ENCODE measurements around the gene CHERP.

Gene CHERP

GRCh38 chr19:16535381-16535780 is 6.9 kb downstream of the CHERP start:
- Mint-ChIP-seq H3K9me3 (no peaks in the 10 kb centered on the region), H3K36me3 (peaks cover 95% of the 10 kb centered on the region), H3K4me3 (no peak overlapping the region), H3K27ac (no peak overlapping the region), H3K4me1 (peaks cover 40% of the 10 kb centered on the region)
- DNase-seq (ENCODE audit: low spot score in 2 of 2): no peak
- no peak for ATAC-seq

GRCh38 chr19:16532440-16533234 is 9.6 kb downstream of the CHERP start:
- H3K4me1 Mint-ChIP-seq: peaks cover 16% of the 10 kb centered on the region
- ATAC-seq (no peak), DNase-seq (ENCODE audit: low spot score in 2 of 2) (no peak)
- H3K9me3 Mint-ChIP-seq: no peaks in the 10 kb centered on the region
- peaks cover 95% of the 10 kb centered on the region for H3K36me3 Mint-ChIP-seq
- no peak overlapping the region for H3K4me3 Mint-ChIP-seq
- no peak overlapping the region for H3K27ac Mint-ChIP-seq

- Mint-ChIP-seq H3K4me1 (peaks cover 5% of the 10 kb centered on the region), H3K4me3 (no peak overlapping the region), H3K36me3 (peaks cover 95% of the 10 kb centered on the region), H3K9me3 (no peaks in the 10 kb centered on the region), H3K27ac (peak overlapping the region; percentile 81)
- no peak for DNase-seq (ENCODE audit: low spot score in 2 of 2)
- no peak for ATAC-seq
These were observed 10.9 kb downstream of the CHERP start for GRCh38 chr19:16531380-16531669.

- DNase-seq (ENCODE audit: low spot score in 2 of 2): no peak
- H3K4me1 Mint-ChIP-seq: no peaks in the 10 kb centered on the region
- H3K36me3 Mint-ChIP-seq: peaks cover 95% of the 10 kb centered on the region
- H3K27ac Mint-ChIP-seq: peak overlapping the region; percentile 81
- no peak for ATAC-seq
- H3K4me3 Mint-ChIP-seq: no peak overlapping the region
- no peaks in the 10 kb centered on the region for H3K9me3 Mint-ChIP-seq
These were observed 11.5 kb downstream of the CHERP start for GRCh38 chr19:16530540-16531379.

- H3K9me3 Mint-ChIP-seq: no peaks in the 10 kb centered on the region
- peak overlapping the region; percentile 43 for H3K27ac Mint-ChIP-seq
- peaks cover 93% of the 10 kb centered on the region for H3K36me3 Mint-ChIP-seq
- no peak overlapping the region for H3K4me3 Mint-ChIP-seq
- no peaks in the 10 kb centered on the region for H3K4me1 Mint-ChIP-seq
- no peak for ATAC-seq
- DNase-seq (ENCODE audit: low spot score in 2 of 2): no peak
These were observed 12.6 kb downstream of the CHERP start for GRCh38 chr19:16529466-16530144.

DNA sequence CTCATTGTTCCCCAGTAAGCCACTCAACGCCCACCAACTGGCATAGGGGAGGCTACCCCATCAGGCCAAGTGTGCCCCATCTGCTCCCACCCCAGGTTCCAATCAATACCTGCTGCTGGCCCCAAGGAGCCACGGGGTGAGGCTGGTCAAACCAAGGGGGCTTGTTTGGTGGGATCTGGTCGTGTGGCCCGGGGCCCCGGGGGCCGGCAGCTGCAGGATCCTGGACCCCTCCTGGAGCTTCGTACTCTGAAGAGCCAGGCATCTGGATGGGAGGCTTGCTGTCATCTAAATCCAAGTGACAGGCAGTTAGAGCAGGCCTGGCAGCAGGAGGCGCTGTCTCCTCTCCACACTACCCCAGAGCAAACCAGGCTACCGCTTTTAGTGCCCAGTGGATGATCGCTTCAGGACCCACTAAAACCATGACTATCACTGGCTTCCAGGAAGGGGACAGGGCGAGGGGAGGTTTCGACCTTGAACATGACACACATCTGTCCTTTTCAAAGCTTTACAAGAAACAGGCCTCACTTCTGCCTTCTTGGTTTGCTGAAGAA is 14.2 kb downstream of the CHERP start:
- Mint-ChIP-seq H3K9me3 (no peaks in the 10 kb centered on the region), H3K4me3 (no peak overlapping the region), H3K4me1 (no peaks in the 10 kb centered on the region), H3K27ac (peak overlapping the region; percentile 34), H3K36me3 (peaks cover 93% of the 10 kb centered on the region)
- DNase-seq (ENCODE audit: low spot score in 2 of 2) (peak; percentile 25 to 63), ATAC-seq (peak; percentile 78)

- Mint-ChIP-seq H3K4me3 (no peak overlapping the region), H3K27ac (peak overlapping the region; percentile 34), H3K4me1 (no peaks in the 10 kb centered on the region), H3K9me3 (no peaks in the 10 kb centered on the region), H3K36me3 (peaks cover 94% of the 10 kb centered on the region)
- DNase-seq (ENCODE audit: low spot score in 2 of 2) (no peak), ATAC-seq (no peak)
These were observed 14.8 kb downstream of the CHERP start for GRCh38 chr19:16527334-16527935.

DNA sequence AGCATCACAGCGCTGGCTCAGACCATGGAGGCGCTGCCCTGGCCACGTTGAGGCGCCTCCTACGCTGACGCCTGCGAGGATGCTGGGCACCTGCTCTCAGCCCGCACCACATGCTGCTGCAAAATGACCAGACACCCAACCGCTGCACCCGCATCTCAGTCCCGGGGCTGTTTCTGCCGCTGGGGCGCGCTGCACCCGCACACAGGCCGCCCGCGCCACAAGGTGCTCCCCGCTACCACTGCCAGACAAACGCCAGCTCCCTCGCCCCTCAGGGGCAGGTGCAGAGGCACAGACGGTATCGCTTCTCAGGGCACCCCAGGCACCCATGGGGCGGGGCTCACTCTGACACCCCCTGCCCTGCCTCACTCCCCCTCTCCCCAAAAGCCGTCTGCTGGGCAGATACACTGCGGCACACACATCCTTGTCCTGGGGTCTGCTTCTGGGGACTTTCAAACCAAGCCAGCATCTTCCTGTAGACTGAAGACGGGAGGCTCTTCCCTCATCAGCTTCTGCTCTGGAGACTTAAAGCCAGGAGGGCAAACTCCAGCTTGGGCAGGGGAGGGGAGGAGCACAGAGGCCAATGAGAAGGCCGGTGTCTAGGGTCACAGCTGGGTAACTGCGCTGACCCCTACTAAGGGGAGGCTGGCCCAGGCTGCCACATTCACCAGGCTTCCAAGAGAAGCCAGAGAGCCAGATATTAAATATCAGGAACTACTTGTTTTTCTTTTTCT is 16.3 kb downstream of the CHERP start:
- ATAC-seq: no peak
- no peak overlapping the region for H3K27ac Mint-ChIP-seq

DNA sequence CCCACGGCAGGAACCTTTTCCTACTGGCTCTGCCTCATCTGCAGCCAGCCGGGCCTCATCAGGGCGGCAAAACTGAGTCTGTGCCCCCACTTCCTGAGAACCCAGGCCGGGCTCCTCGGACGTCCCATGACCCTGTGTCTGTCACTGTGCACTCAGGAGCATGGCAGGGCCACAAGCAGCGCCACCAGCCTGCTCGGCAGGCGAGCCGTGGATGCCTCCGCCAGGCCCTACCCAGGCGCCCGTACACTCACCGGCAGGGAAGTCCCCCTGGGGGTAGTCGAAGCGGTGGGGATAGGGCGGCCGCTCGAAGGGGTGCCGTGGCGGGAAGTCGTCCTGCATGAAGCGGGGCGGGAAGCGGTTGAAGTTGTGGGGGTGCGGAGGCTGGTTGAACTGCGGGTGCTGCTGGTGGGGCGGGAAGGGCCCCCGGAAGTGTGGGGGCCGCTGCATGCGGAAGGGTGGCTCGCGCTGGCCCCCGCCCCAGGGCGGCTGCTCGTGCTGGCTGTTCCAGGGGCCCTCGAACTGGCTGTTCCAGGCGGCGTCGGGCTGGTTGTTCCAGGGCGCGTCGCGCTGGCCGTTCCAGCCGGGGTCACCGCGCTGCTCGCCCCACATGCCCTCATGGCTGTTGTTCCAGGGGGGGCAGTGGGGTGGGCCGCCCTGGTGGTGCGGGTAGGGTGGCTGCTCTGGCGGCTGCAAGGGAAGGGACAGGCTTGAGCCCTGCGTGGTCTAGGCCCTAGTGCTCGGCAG is 17.1 kb downstream of the CHERP start:
- no peak overlapping the region for H3K4me3 Mint-ChIP-seq

More for the DNA sequence above, 16.3 kb downstream of the CHERP start:
- Mint-ChIP-seq H3K9me3 (no peaks in the 10 kb centered on the region), H3K4me3 (no peak overlapping the region), H3K4me1 (no peaks in the 10 kb centered on the region), H3K36me3 (peaks cover 94% of the 10 kb centered on the region)
- DNase-seq (ENCODE audit: low spot score in 2 of 2): no peak

GRCh38 chr19:16522559-16523377 is 19.5 kb downstream of the CHERP start:
- Mint-ChIP-seq H3K4me3 (no peak overlapping the region), H3K36me3 (peaks cover 98% of the 10 kb centered on the region)
- no peak for DNase-seq (ENCODE audit: low spot score in 2 of 2)

More for the DNA sequence above, 17.1 kb downstream of the CHERP start:
- no peak for ATAC-seq
- peaks cover 98% of the 10 kb centered on the region for H3K36me3 Mint-ChIP-seq
- DNase-seq (ENCODE audit: low spot score in 2 of 2): no peak
- no peak overlapping the region for H3K27ac Mint-ChIP-seq
- H3K4me1 Mint-ChIP-seq: no peaks in the 10 kb centered on the region
- no peaks in the 10 kb centered on the region for H3K9me3 Mint-ChIP-seq

GRCh38 chr19:16521715-16522289 is 20.4 kb downstream of the CHERP start:
- H3K36me3 Mint-ChIP-seq: peaks cover 97% of the 10 kb centered on the region

More at GRCh38 chr19:16522559-16523377, 19.5 kb downstream of the CHERP start:
- H3K4me1 Mint-ChIP-seq: peaks cover under 1% of the 10 kb centered on the region
- ATAC-seq: no peak
- no peak overlapping the region for H3K27ac Mint-ChIP-seq
- H3K9me3 Mint-ChIP-seq: no peaks in the 10 kb centered on the region

DNA sequence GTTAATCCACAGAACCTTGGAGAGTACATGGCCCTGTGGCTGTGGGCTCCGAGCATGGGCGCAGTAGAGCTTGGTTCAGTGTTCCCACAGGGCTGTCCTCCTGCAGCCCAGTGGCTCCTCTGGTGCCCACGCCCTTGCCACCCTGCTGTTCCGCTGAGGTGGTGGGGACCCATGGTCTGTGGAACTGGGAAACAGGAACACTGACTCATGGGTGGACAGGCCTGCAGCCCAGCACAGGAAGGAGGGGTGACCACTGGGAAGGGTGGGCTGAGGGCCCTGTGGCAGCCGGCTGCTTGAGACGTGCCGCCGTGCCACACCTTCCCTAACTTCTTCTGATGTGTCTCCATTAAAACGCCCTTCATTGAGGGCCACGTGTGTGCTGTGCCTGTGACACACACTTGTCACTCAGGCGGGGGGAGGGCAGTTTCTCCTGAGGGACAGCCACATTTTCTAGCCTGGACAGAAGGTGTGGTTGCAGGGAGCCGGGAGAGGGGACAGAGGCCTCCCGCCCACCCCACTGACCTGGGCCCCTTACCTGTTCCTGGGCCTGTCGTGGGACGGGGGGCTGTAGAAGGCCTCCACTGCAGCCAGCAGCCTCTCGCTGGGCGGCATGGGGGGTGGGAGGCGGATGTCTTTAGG is 21.1 kb downstream of the CHERP start:
- H3K9me3 Mint-ChIP-seq: no peaks in the 10 kb centered on the region
- H3K36me3 Mint-ChIP-seq: peaks cover 90% of the 10 kb centered on the region
- H3K27ac Mint-ChIP-seq: no peak overlapping the region
- DNase-seq (ENCODE audit: low spot score in 2 of 2): no peak
- H3K4me3 Mint-ChIP-seq: no peak overlapping the region
- peaks cover 13% of the 10 kb centered on the region for H3K4me1 Mint-ChIP-seq
- ATAC-seq: no peak

More at GRCh38 chr19:16521715-16522289, 20.4 kb downstream of the CHERP start:
- H3K9me3 Mint-ChIP-seq: no peaks in the 10 kb centered on the region
- no peak for DNase-seq (ENCODE audit: low spot score in 2 of 2)
- no peak for ATAC-seq
- no peak overlapping the region for H3K4me3 Mint-ChIP-seq
- no peak overlapping the region for H3K27ac Mint-ChIP-seq
- H3K4me1 Mint-ChIP-seq: peaks cover 10% of the 10 kb centered on the region
